Neural cell (in vitro differentiated cells): Measurements from ENCODE around the gene CCDC69. TPM values are rescaled to one million over a fixed set of nuclear protein-coding genes. Genes with fewer than 3 reads are reported as not detected.

ENCODE experiments used
- H2AFZ ChIP-seq: fragments of 200-600, 300-800 bp; sonication (generic), shearing (Covaris generic); 2 replicates; pipeline ENCODE4 v1.6.0; 2014; ENCODE audit warnings: low read depth, mild to moderate bottlenecking, antibody characterized with exemption, low read length, moderate library complexity
- H3F3A ChIP-seq: fragments of 200-600 bp; shearing (Covaris generic); 2 replicates; pipeline ENCODE4 v1.6.1; 2016; ENCODE audit warnings: mild to moderate bottlenecking, moderate library complexity, mixed read lengths, antibody characterized with exemption, low read length; ENCODE audit not compliant: insufficient read depth, poor library complexity, severe bottlenecking
- H3K27ac ChIP-seq: fragments of 200-600, 300-800 bp; sonication (generic), shearing (Covaris generic); 2 replicates; pipeline ENCODE4 v1.5.1; 2014; ENCODE audit warnings: mild to moderate bottlenecking, low read length, moderate library complexity
- H3K27me3 ChIP-seq: fragments of 300-800, 200-600 bp; sonication (generic), shearing (Covaris generic); 2 replicates; pipeline ENCODE4 v1.6.0; 2014; ENCODE audit warnings: mild to moderate bottlenecking, low read depth, low read length, moderate library complexity; ENCODE audit not compliant: insufficient read depth
- H3K36me3 ChIP-seq: fragments of 300-800, 200-600 bp; sonication (generic), shearing (Covaris generic); 2 replicates; pipeline ENCODE4 v1.5.1; 2014; ENCODE audit warnings: mild to moderate bottlenecking, antibody characterized with exemption, low read length, moderate library complexity; ENCODE audit not compliant: insufficient read depth
- H3K4me2 ChIP-seq: fragments of 300-800, 200-600 bp; sonication (generic), shearing (Covaris generic); 2 replicates; pipeline ENCODE4 v1.6.0; 2014; ENCODE audit warnings: mild to moderate bottlenecking, low read length
- H3K4me3 ChIP-seq: fragments of 300-800, 200-600 bp; sonication (generic), shearing (Covaris generic); 2 replicates; pipeline ENCODE4 v1.5.1; 2014; ENCODE audit warnings: mild to moderate bottlenecking, low read length, moderate library complexity
- H3K79me2 ChIP-seq: fragments of 200-600 bp; shearing (Covaris generic); replicated peaks from 2 replicates; pipeline ENCODE4 v1.6.0; 2014; ENCODE audit warnings: mild to moderate bottlenecking, low read length, moderate library complexity; ENCODE audit not compliant: insufficient read depth
- H3K9ac ChIP-seq: fragments of 300-800, 200-600 bp; sonication (generic), shearing (Covaris generic); 2 replicates; pipeline ENCODE4 v1.6.1; 2016; ENCODE audit warnings: mild to moderate bottlenecking, low read length, mixed read lengths
- H3K9me2 ChIP-seq: fragments of 200-600 bp; shearing (Covaris generic); 2 replicates; pipeline ENCODE4 v1.6.1; 2016; ENCODE audit warnings: mild to moderate bottlenecking, low read length, mixed read lengths; ENCODE audit not compliant: insufficient read depth
- H3K9me3 ChIP-seq: fragments of 200-600, 300-800 bp; sonication (generic), shearing (Covaris generic); 2 replicates; pipeline ENCODE4 v1.6.1; 2016; ENCODE audit warnings: mild to moderate bottlenecking, mixed run types, low read length, moderate library complexity, mixed read lengths
- H4K20me1 ChIP-seq: fragments of 200-600 bp; shearing (Covaris generic); 2 replicates; pipeline ENCODE4 v1.6.1; 2016; ENCODE audit warnings: mild to moderate bottlenecking, mixed run types; ENCODE audit not compliant: insufficient read depth
- CTCF ChIP-seq: fragments of 450-650 bp; IDR thresholded peaks from 2 replicates; pipeline ENCODE4 v1.5.1; 2014; ENCODE audit warnings: antibody characterized with exemption, mild to moderate bottlenecking, moderate library complexity; ENCODE audit not compliant: poor library complexity, severe bottlenecking
- EP300 ChIP-seq: fragments of 450-650 bp; conservative IDR thresholded peaks from 2 replicates; pipeline ENCODE4 v1.6.1; 2014; ENCODE audit warnings: antibody characterized with exemption, mild to moderate bottlenecking, moderate library complexity; ENCODE audit not compliant: poor library complexity, severe bottlenecking
- EZH2 ChIP-seq: fragments of 200-600, 300-800 bp; shearing (Covaris generic), sonication (generic); IDR thresholded peaks from 2 replicates; pipeline ENCODE4 v1.6.1; 2014; ENCODE audit warnings: antibody characterized with exemption, low read length, borderline replicate concordance, mild to moderate bottlenecking; ENCODE audit not compliant: insufficient read depth, poor library complexity, severe bottlenecking
- MXI1 ChIP-seq: fragments of 450-650 bp; conservative IDR thresholded peaks from 2 replicates; pipeline ENCODE4 v1.6.1; 2014; ENCODE audit warnings: antibody characterized with exemption, mild to moderate bottlenecking; ENCODE audit not compliant: poor library complexity, severe bottlenecking
- POLR2AphosphoS5 ChIP-seq: IDR thresholded peaks from 2 replicates; pipeline ENCODE4 v1.6.1; 2012
- RAD21 ChIP-seq: fragments of 450-650 bp; conservative IDR thresholded peaks from 2 replicates; pipeline ENCODE4 v1.6.1; 2014; ENCODE audit warnings: antibody characterized with exemption, mild to moderate bottlenecking, moderate library complexity
- REST ChIP-seq: IDR thresholded peaks from 2 replicates; pipeline ENCODE4 v1.6.1; 2012; ENCODE audit warnings: borderline replicate concordance
- SMC3 ChIP-seq: fragments of 450-650 bp; conservative IDR thresholded peaks from 2 replicates; pipeline ENCODE4 v1.6.1; 2014; ENCODE audit warnings: antibody characterized with exemption, mild to moderate bottlenecking, moderate library complexity; ENCODE audit not compliant: poor library complexity
- TAF1 ChIP-seq: IDR thresholded peaks from 2 replicates; pipeline ENCODE4 v1.6.1; 2012; ENCODE audit warnings: low read depth
- polyA plus RNA-seq: library from polyadenylated mRNA; depleted of rRNA; stranded (reverse); fragments of >200 nt; gene quantifications from 2 replicates; pipeline ENCODE4 v1.2.3, GENCODE V29; 2014

The CCDC69 gene
- polyA plus RNA-seq, 1 donor from 2014 or later = not detected

- Histone ChIP-seq H3K79me2 (no peaks in the 10 kb centered on the region), H3K9me3 (no peaks in the 10 kb centered on the region), H3K4me3 (no peak overlapping the region), H2AFZ (no peak overlapping the region), H3K4me2 (no peak overlapping the region), H3K27ac (no peak overlapping the region), H4K20me1 (no peaks in the 10 kb centered on the region), H3K27me3 (no peaks in the 10 kb centered on the region), H3F3A (no peaks in the 10 kb centered on the region), H3K9me2 (no peaks in the 10 kb centered on the region), H3K36me3 (peaks cover 24% of the 10 kb centered on the region), H3K9ac (no peak overlapping the region)
- TF ChIP-seq CTCF (no peak), SMC3 (no peak), EP300 (no peak), RAD21 (no peak), TAF1 (no peak), EZH2 (no peak), POLR2AphosphoS5 (no peak), MXI1 (no peak), REST (no peak)
These were observed 86.6 kb downstream of the CCDC69 start for GRCh38 chr5:151137067-151137825.

GRCh38 chr5:151134228-151134627, 89.7 kb downstream of the CCDC69 start:
- H3K27ac ChIP-seq = no peak overlapping the region
- no peaks in the 10 kb centered on the region for H4K20me1 ChIP-seq
- H3F3A ChIP-seq = no peaks in the 10 kb centered on the region
- no peaks in the 10 kb centered on the region for H3K27me3 ChIP-seq
- H2AFZ ChIP-seq = no peak overlapping the region
- TF ChIP-seq POLR2AphosphoS5 = no peak
- no peak for TF ChIP-seq TAF1
- TF ChIP-seq EP300 = no peak
- TF ChIP-seq RAD21 = no peak
- no peaks in the 10 kb centered on the region for H3K9me2 ChIP-seq
- H3K9ac ChIP-seq = no peak overlapping the region
- H3K79me2 ChIP-seq = no peaks in the 10 kb centered on the region
- H3K4me3 ChIP-seq = no peak overlapping the region
- H3K4me2 ChIP-seq = no peak overlapping the region
- no peaks in the 10 kb centered on the region for H3K9me3 ChIP-seq
- peaks cover 27% of the 10 kb centered on the region for H3K36me3 ChIP-seq
